A549 treated with CpdA at 1 μM for 4 hours (cell line): Measurements from ENCODE around the gene FCRL4. TPM values are rescaled to one million over a fixed set of nuclear protein-coding genes. Genes with fewer than 3 reads are reported as not detected.

ENCODE experiments used
- total RNA-seq: library from RNA; stranded (reverse); fragments of 200-300 nt; extraction: Qiagen RNA extraction; gene quantifications from 5 replicates; pipeline ENCODE4 v1.2.3, GENCODE V29; 2022; ENCODE audit warnings: low read depth

FCRL4 gene
- not detected in 5 replicates for total RNA-seq

DNA sequence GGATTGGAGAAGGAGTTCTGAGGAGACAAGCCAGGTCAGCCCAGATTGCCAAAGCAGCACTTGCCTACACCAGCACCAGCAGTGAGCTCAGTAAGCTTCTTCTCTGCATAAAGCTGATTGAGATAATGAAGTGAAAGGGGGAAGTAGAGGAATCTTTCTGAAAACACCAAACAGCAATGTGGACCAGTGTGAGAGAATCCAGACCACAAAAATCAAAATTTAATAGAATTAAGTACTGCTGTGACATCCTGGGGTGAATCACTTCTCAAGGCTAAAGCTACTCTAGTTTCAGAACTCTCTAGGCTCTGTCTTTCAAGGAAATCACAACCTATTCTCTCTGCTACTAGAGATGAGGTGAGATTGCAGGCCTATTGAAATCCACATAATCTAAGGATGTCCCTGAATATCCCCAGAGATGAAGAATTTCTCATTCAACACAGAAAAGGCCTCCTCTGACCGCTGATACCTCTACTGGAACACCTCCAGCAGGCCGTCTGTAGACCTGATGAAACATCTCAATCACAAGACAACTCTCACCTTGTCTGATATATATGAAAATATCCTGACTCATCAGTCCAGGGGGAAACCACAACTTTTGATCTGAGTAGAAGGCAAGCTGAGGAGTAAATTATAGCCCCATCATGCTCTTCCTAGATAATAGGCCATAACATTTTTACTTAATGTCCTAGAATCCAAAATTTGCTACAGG is at the start of gene FCRL4:
Gene FCRL4, minus strand, starts transcription at position 127 of the 709 bp plus-strand sequence. CDS start 141 bp downstream, outside the sequence.

DNA sequence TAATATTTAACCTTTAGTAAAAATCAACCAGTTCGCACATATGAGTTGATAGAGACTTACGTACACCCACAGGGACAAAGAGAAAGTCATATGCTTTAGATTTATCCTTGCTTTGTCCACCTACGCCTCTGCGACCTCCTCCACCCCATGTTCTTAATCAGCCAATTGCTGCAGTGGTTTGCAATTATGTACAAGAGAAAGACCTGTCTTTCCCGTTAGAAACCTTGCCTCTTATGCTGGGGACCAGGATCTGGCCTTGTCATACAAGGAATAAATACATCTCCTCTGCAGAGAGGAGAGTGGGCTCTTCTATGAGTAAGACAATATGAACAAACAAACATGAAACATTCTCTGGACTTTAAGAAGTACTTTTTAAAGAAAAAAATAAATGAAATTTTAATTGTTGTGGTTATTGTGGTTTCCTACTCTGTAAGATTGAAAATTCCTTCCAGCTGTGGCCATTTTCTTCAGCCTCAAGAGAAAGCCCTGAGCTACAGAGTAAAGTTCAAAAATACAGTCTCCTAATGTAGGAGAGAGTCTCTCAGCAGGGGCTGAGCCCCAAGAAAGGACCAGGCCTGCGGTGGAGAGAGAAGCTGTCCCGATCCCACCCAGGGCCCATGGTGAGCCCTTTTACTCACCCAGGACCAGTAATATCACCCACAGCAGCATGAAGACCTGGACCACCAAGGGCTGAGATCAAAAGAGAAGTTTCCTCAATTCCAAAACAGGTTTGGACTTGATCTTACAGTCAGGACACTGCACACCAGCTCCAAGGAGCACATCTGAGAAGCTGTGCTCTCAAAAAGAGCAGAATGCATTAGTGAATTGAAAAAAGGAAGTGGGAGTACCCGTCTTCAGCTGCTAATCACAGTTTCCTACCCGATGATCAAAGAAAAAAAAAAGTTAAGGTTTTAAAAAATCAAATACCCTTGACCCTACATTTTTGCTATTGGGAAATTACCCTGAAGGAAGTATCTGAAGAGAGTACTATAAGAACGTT is 45.9 kb downstream of the FCRL4 start, which contains the start of gene FCRL5:
Gene FCRL5, minus strand, starts transcription at position 822 of the 1,000 bp plus-strand sequence. Its CDS starts 153 bp downstream, at position 669.

Other genes starting within 250 kb of the FCRL4 start
- not detected in 5 replicates for gene FCRL5, start 45.6 kb downstream of the FCRL4 start, total RNA-seq
- gene FCRL3, start 102.7 kb upstream of the FCRL4 start, total RNA-seq = not detected in 5 replicates
- not detected in 5 replicates for gene FCRL2, start 179.0 kb upstream of the FCRL4 start, total RNA-seq
- not detected in 5 replicates for gene FCRL1, start 222.0 kb upstream of the FCRL4 start, total RNA-seq
- gene CD5L, start 243.7 kb upstream of the FCRL4 start, total RNA-seq = not detected in 5 replicates